Stimulated activated naive B cell treated with anti-CD40 and anti-IgM and Interleukin-4, amounts not matched to agents 10 μg/mL and 1 μg/mL and 100 μg/mL, for 72 hours (primary cell): ENCODE measurements around the gene TTLL9.

ENCODE experiments used
- ATAC-seq, 2 donors: fragments of 150-1000 bp; cut with Tn5 transposase; replicated peaks; 2 replicates each; pipeline ENCODE4 v1.10.0; 2021; ENCODE audit warnings: moderate library complexity in 1 of 2
- DNase-seq: peaks from one replicate; pipeline ENCODE4 v3.0.0; 2021
- H3K27ac Mint-ChIP-seq: one replicate; pipeline ENCODE4 v1.8.0; 2022; ENCODE audit warnings: mild to moderate bottlenecking, mixed read lengths
- H3K27me3 Mint-ChIP-seq, 2 donors: one replicate each; pipeline ENCODE4 v1.8.0; 2022; ENCODE audit warnings: mixed read lengths in 2 of 2
- H3K36me3 Mint-ChIP-seq, 2 donors: one replicate each; pipeline ENCODE4 v1.8.0; 2022; ENCODE audit warnings: mixed read lengths in 2 of 2, mild to moderate bottlenecking in 1 of 2
- H3K4me1 Mint-ChIP-seq, 2 donors: one replicate each; pipeline ENCODE4 v1.8.0; 2022; ENCODE audit warnings: mixed read lengths in 2 of 2, mild to moderate bottlenecking in 1 of 2
- H3K4me3 Mint-ChIP-seq, 2 donors: one replicate each; pipeline ENCODE4 v1.8.0; 2022; ENCODE audit warnings: mild to moderate bottlenecking in 2 of 2, mixed read lengths in 2 of 2, moderate library complexity in 1 of 2
- H3K9me3 Mint-ChIP-seq, 2 donors: one replicate each; pipeline ENCODE4 v1.8.0; 2022; ENCODE audit warnings: mixed read lengths in 2 of 2, mild to moderate bottlenecking in 1 of 2

TTLL9 gene

DNA sequence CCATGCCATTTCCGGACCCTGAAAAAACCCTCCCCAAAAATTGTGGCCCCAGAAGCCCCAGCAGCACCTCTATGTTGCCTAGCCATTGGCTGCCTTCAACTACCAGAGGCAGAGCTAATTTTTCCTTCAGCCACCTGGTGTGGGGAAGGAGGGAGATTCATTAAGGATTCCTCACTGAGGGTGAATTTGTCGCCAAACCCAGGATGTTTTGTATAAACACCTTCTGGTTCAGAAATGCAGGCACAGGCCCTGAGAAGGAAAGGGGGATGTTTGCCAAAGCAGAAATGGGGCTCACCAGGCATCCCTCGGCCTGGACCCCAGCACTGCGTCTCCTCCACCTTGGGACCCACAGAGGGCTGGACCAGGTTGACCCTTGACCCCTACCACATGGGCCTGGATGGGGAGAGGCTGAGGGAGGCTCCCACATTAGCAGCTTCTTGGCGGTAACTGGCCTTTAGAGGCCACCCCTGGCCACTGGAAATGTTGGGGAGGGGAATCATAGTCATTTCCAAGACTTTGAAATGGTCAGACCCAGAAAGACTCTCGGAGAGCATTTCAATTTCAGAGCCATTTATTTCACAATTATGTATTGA, 83.2 kb downstream of the TTLL9 start:
- Mint-ChIP-seq H3K9me3 (no peaks in the 10 kb centered on the region), H3K27ac (no peak overlapping the region), H3K4me1 (peaks cover 18 to 22% of the 10 kb centered on the region in 2 donors), H3K27me3 (peaks cover 8 to 26% of the 10 kb centered on the region in 2 donors), H3K4me3 (no peak overlapping the region), H3K36me3 (peaks cover 16 to 22% of the 10 kb centered on the region in 2 donors)
- DNase-seq (no peak), ATAC-seq (no peak)

- peaks cover 15 to 31% of the 10 kb centered on the region in 2 donors for H3K27me3 Mint-ChIP-seq
- H3K9me3 Mint-ChIP-seq, result no peaks in the 10 kb centered on the region
- no peak for ATAC-seq
- H3K4me1 Mint-ChIP-seq, result peaks cover 13 to 20% of the 10 kb centered on the region in 2 donors
- H3K4me3 Mint-ChIP-seq, result no peak overlapping the region
- peaks cover 11 to 16% of the 10 kb centered on the region in 2 donors for H3K36me3 Mint-ChIP-seq
- no peak for DNase-seq
- H3K27ac Mint-ChIP-seq, result no peak overlapping the region
Measured at GRCh38 chr20:31954500-31954899, 84.1 kb downstream of the TTLL9 start.

DNA sequence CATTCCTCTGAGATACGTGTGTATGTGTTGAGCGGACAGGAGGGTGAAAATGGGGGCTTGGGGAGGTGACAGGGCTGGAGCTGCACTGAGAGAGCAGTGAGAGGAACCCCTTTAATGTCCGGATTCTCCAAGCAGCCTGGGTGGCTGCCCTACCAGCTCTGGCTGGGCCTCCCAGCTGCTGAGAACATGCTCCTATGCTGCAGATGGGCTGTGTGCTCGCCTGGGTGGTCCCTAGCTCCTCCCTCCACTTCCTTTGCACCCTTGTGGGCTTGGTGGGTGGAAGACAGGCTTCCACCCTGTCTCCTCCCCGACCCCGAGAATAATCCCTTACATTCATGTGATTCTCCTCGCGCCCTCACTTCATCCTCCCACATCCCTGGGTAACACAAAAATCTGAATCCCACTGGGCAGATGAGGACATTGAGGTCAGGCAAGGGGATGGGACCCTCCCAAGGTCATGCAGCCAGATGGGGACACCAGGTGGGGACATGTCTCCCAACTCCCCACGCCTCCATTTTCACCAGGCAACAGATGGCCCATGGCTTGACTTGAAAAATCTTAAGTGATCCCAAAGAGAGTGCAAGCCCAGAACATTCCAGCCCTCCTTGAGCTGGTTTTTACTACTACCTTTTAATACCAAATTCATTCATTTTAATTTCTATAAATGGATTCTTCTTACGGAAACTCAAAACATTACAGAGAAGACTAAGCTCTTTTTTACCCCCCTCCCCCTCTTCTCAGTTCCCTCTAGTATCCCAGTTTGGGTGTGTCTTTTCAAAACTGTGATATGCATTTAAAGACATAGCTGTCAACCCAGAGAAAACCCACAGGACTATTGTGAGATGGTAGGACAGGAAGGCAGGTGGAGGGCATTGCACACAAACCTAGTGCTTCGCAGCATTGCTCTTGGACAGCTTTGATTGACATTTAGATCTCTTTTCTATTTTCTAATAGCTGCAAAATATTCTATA, 86.4 kb downstream of the TTLL9 start:
- peaks cover 24 to 42% of the 10 kb centered on the region in 2 donors for H3K27me3 Mint-ChIP-seq
- peaks cover 1 to 4% of the 10 kb centered on the region in 2 donors for H3K4me1 Mint-ChIP-seq
- H3K4me3 Mint-ChIP-seq, result no peak overlapping the region
- H3K27ac Mint-ChIP-seq, result no peak overlapping the region
- H3K9me3 Mint-ChIP-seq, result no peaks in the 10 kb centered on the region
- DNase-seq (no peak), ATAC-seq (no peak)
- H3K36me3 Mint-ChIP-seq, result peaks cover under 1 to 1% of the 10 kb centered on the region in 2 donors

GRCh38 chr20:31962761-31963160, 92.3 kb downstream of the TTLL9 start:
- H3K4me1 Mint-ChIP-seq, result peaks cover 3 to 5% of the 10 kb centered on the region in 2 donors
- ATAC-seq (no peak), DNase-seq (no peak)
- H3K27me3 Mint-ChIP-seq, result peaks cover 47 to 53% of the 10 kb centered on the region in 2 donors
- H3K36me3 Mint-ChIP-seq, result no peaks in the 10 kb centered on the region
- no peaks in the 10 kb centered on the region for H3K9me3 Mint-ChIP-seq
- no peak overlapping the region for H3K27ac Mint-ChIP-seq
- H3K4me3 Mint-ChIP-seq, result no peak overlapping the region

DNA sequence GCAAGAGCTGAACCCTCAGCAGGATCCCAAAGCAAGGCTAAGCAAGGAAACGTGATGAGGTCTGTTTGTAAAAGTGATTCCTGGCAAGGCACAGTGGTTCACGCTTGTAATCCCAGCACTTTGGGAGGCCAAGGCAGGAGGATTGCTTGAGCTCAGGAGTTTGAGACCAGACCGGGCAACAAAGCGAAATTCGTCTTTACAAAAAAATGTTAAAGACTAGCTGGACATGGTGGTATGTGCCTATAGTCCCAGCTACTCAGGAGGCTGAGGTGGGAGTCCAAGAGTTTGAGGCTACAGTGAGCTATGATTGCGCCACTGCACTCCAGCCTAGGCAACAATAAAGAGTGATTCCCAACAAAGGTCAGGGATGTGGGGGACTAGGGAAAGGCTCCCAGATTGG, 93.5 kb downstream of the TTLL9 start:
- H3K4me3 Mint-ChIP-seq, result no peak overlapping the region
- no peaks in the 10 kb centered on the region for H3K9me3 Mint-ChIP-seq
- DNase-seq (no peak), ATAC-seq (no peak)
- H3K36me3 Mint-ChIP-seq, result no peaks in the 10 kb centered on the region
- no peak overlapping the region for H3K27ac Mint-ChIP-seq
- peaks cover 7 to 14% of the 10 kb centered on the region in 2 donors for H3K4me1 Mint-ChIP-seq
- peaks cover 51 to 57% of the 10 kb centered on the region in 2 donors for H3K27me3 Mint-ChIP-seq

- Mint-ChIP-seq H3K4me3 (peak overlapping the region; percentile 20 to 63), H3K27ac (no peak overlapping the region), H3K36me3 (no peaks in the 10 kb centered on the region), H3K4me1 (peaks cover 7 to 15% of the 10 kb centered on the region in 2 donors), H3K27me3 (peaks cover 50 to 63% of the 10 kb centered on the region in 2 donors), H3K9me3 (no peaks in the 10 kb centered on the region)
- no peak for ATAC-seq
- no peak for DNase-seq
Measured at GRCh38 chr20:31966991-31967655, 96.7 kb downstream of the TTLL9 start.

DNA sequence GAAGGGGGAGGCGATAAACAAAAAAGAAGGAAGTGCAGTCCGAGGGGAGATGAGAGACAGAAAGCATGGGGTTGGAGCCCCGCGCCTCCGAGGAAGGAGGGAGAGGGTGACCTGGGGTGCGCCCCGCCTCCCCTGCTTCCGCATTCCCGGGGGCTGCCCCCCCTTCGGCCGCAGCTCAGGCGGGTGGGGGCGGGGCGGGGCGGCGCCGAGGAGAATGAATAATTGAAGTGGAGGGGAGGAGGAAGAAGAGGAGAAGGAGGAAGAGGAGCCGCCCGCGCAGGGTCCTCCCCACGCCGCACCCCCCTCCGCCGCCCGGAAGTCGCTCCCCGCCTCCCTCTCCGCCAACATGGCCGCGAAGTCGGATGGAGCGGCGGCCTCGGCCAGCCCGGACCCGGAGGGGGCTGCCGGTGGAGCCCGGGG, 97.4 kb downstream of the TTLL9 start, which contains the start of gene XKR7:
XKR7 (plus strand) TSS at position 322 of the 420 bp plus-strand sequence; CDS start at position 347, 25 bp downstream.
- H3K4me1 Mint-ChIP-seq, result peaks cover 7 to 15% of the 10 kb centered on the region in 2 donors
- H3K9me3 Mint-ChIP-seq, result no peaks in the 10 kb centered on the region
- ATAC-seq, result peak; percentile 29 to 49
- H3K27me3 Mint-ChIP-seq, result peaks cover 50 to 63% of the 10 kb centered on the region in 2 donors
- no peaks in the 10 kb centered on the region for H3K36me3 Mint-ChIP-seq
- peak within 1 kb of the TSS; percentile 85 to 89 for H3K4me3 Mint-ChIP-seq
- no peak within 1 kb of the TSS for H3K27ac Mint-ChIP-seq
- DNase-seq, result no peak

DNA sequence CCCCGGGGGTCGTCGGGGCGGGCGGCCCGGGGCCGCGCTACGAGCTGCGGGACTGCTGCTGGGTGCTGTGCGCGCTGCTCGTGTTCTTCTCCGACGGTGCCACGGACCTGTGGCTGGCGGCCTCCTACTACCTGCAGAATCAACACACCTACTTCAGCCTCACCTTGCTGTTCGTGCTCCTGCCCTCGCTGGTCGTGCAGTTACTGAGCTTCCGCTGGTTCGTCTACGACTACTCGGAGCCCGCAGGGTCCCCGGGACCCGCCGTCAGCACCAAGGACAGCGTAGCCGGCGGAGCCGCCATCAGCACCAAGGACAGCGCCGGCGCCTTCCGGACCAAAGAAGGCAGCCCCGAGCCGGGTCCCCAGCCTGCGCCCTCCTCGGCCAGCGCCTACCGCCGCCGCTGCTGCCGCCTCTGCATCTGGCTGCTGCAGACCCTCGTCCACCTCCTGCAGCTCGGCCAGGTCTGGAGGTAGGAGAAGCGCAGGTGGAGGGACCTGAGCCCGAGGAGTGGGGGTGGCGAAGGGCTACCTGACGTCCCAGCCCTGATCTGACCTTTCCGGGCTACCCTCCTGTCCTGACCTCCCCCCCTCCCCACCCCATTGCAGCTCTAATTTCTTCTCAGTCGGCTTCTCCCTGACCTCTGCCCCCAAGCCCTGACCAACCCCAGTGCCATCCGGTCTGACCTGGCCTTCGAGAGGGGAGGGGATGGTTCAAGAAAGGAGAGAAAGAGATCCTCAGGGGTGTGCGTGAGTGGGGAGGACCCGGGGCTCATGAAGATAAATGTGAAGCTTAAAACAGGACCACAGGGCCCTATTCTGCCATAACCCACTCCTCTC, 98.1 kb downstream of the TTLL9 start:
- no peaks in the 10 kb centered on the region for H3K9me3 Mint-ChIP-seq
- ATAC-seq, result peak; percentile 84 to 88
- peak overlapping the region; percentile 85 to 89 for H3K4me3 Mint-ChIP-seq
- peaks cover 53 to 61% of the 10 kb centered on the region in 2 donors for H3K27me3 Mint-ChIP-seq
- H3K4me1 Mint-ChIP-seq, result peaks cover 7 to 15% of the 10 kb centered on the region in 2 donors
- DNase-seq, result peak; percentile 65
- no peaks in the 10 kb centered on the region for H3K36me3 Mint-ChIP-seq
- H3K27ac Mint-ChIP-seq, result no peak overlapping the region

GRCh38 chr20:31969991-31970390, 99.6 kb downstream of the TTLL9 start:
- Mint-ChIP-seq H3K27me3 (peaks cover 55 to 56% of the 10 kb centered on the region in 2 donors), H3K4me3 (no peak overlapping the region), H3K36me3 (no peaks in the 10 kb centered on the region), H3K4me1 (peaks cover 7 to 15% of the 10 kb centered on the region in 2 donors), H3K9me3 (no peaks in the 10 kb centered on the region), H3K27ac (no peak overlapping the region)
- no peak for DNase-seq
- no peak for ATAC-seq

DNA sequence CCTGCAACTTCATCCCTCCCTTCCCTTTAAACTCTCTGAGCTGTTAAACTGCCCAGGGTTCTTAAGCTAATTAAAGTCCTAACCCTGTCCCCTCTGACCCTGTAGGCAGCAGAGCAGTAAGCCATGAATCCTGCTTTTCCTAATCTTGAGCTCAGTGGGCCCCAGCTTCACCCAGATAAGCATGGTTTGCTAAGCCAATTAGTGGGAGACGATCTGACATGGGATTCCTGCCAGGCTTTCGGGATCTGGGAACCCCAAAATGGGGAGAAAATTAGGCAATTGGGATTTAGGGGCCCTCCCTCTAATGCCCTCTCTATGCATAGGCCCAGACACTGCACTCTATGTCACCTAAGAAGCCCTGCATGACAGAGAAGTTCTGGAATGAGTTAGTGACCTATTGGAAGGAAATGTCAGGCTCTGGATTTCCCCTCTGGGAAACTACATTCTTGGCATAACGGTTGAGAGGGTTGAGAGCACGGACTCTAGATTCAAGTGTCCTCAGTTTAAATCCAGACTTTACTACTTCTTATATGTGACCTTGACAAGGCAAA, 102.1 kb downstream of the TTLL9 start:
- Mint-ChIP-seq H3K4me1 (peaks cover 4 to 10% of the 10 kb centered on the region in 2 donors), H3K9me3 (no peaks in the 10 kb centered on the region), H3K4me3 (no peak overlapping the region), H3K27me3 (peaks cover 38 to 42% of the 10 kb centered on the region in 2 donors), H3K36me3 (no peaks in the 10 kb centered on the region), H3K27ac (no peak overlapping the region)
- ATAC-seq, result no peak
- DNase-seq, result no peak

GRCh38 chr20:31974296-31974695, 103.9 kb downstream of the TTLL9 start:
- Mint-ChIP-seq H3K27ac (no peak overlapping the region), H3K36me3 (no peaks in the 10 kb centered on the region), H3K4me3 (no peak overlapping the region), H3K27me3 (peaks cover 28 to 33% of the 10 kb centered on the region in 2 donors), H3K9me3 (no peaks in the 10 kb centered on the region), H3K4me1 (no peaks in the 10 kb centered on the region)
- DNase-seq, result no peak
- no peak for ATAC-seq

DNA sequence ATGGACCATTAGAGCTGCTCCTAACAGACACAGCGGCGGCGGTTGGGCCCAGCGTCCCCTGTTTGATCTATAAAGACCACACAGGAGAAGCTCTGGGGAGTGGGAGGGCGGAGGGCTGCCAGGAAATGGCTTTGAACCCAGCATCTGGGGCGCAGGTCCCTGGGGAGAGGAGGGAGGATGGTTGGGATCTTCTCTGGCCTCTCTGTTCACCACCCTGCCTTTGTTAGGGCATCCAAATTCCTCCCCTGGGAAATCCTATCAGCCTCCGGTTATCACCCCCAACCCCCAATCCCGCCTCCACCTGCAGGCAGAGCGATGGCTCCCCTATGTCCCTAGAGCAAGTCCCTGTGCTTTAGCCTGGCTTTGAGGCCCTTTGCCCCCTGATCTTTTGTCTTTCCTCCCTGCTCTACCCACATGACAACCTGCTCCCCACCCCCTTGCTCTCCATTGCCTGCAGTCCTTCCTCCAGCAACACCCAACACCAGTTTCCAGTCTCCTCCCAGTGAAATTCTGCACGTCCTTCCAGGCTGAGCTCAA, 104.6 kb downstream of the TTLL9 start:
- Mint-ChIP-seq H3K4me1 (no peaks in the 10 kb centered on the region), H3K4me3 (no peak overlapping the region), H3K9me3 (no peaks in the 10 kb centered on the region), H3K27ac (no peak overlapping the region), H3K27me3 (peaks cover 28 to 29% of the 10 kb centered on the region in 2 donors), H3K36me3 (no peaks in the 10 kb centered on the region)
- no peak for ATAC-seq
- no peak for DNase-seq

- no peak overlapping the region for H3K4me3 Mint-ChIP-seq
- no peak for DNase-seq
- ATAC-seq, result no peak
- H3K9me3 Mint-ChIP-seq, result no peaks in the 10 kb centered on the region
- no peak overlapping the region for H3K27ac Mint-ChIP-seq
- no peaks in the 10 kb centered on the region for H3K36me3 Mint-ChIP-seq
- peaks cover 25 to 30% of the 10 kb centered on the region in 2 donors for H3K27me3 Mint-ChIP-seq
- no peaks in the 10 kb centered on the region for H3K4me1 Mint-ChIP-seq
Measured at GRCh38 chr20:31975874-31976273, 105.4 kb downstream of the TTLL9 start.
